ENCODE data around the gene ECM1. TPM values are rescaled to one million over a fixed set of nuclear protein-coding genes. Genes with fewer than 3 reads are reported as not detected.

ECM1 gene
- not detected for polyA plus RNA-seq (ENCODE audit: low read depth in 6 of 6)

- ATAC-seq (ENCODE audit: low read depth in 2 of 2), result no peak
- no peak for DNase-seq
- Mint-ChIP-seq H3K9me3 (no peaks in the 10 kb centered on the region), H3K4me1 (peaks cover 0 to 13% (median 11%) of the 10 kb centered on the region in 3 donors), H3K27ac (peak within 1 kb of the TSS in 4 of 6 donors; percentile 46 to 80 (median 58)), H3K27me3 (no peaks in the 10 kb centered on the region), H3K4me3 (no peak within 1 kb of the TSS), H3K36me3 (peaks cover 8 to 27% of the 10 kb centered on the region in 2 donors)
Measured at GRCh38 chr1:150507912-150508864, at the start of gene ECM1. Gene ECM1, plus strand, starts transcription at chr1:150508109. Its CDS starts 101 bp downstream, at chr1:150508210.

- Mint-ChIP-seq H3K27me3 (no peaks in the 10 kb centered on the region), H3K4me1 (peaks cover 4 to 6% (median 4%) of the 10 kb centered on the region in 3 donors), H3K36me3 (peaks cover 0 to 6% of the 10 kb centered on the region in 2 donors), H3K4me3 (no peak overlapping the region), H3K27ac (peak overlapping the region in 3 of 6 donors; percentile 35 to 83 (median 42)), H3K9me3 (no peaks in the 10 kb centered on the region)
- peak; percentile 73 to 84 for ATAC-seq (ENCODE audit: low read depth in 2 of 2)
- peak; percentile 63 for DNase-seq
Measured at GRCh38 chr1:150464422-150464826, 43.5 kb upstream of the ECM1 start.

DNA sequence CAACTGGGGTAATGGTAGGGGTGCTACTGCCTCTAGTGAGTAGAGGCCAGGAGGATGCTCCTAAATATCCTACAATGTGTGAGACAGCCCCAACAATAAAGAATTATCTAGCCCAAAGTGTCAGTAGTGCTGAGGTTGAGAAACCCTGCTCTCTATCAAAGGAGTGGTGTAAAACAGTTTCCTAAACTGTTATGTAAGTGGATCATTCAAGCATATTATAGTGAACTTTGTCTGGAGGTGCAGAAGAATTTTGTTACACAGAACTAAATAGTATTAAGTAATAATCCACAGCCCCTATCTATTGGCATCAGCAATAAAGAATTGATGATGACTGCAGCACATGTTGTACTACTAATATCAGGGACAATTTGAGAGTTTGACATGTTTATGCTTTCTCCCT is 40.9 kb upstream of the ECM1 start:
- peaks cover 13 to 19% of the 10 kb centered on the region in 2 donors for H3K36me3 Mint-ChIP-seq
- DNase-seq (no peak), ATAC-seq (ENCODE audit: low read depth in 2 of 2) (no peak)
- H3K27ac Mint-ChIP-seq, result peak overlapping the region in 1 of 6 donors; percentile 6
- no peaks in the 10 kb centered on the region for H3K9me3 Mint-ChIP-seq
- H3K4me3 Mint-ChIP-seq, result no peak overlapping the region
- H3K4me1 Mint-ChIP-seq, result peaks cover 4 to 8% (median 6%) of the 10 kb centered on the region in 3 donors
- no peaks in the 10 kb centered on the region for H3K27me3 Mint-ChIP-seq

DNA sequence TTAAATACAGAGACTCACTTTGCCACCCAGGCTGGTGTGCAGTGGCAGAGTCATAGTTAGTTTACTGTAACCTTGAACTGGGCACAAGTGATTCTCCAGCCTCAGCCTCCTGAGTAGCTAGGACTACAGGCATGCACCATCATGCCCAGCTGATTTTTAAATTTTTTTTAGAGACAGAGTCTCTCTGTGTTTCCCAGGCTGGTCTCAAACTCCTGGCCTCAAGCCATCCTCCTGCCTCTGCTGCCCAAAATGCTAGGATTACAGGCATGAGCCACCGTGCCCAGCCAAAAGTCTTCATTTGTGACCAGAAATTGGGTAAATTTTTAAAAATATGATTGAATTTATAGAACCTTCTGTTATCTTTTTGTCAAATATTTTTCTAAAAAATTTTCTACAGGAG is 38.6 kb upstream of the ECM1 start:
- H3K36me3 Mint-ChIP-seq, result peaks cover 13 to 24% of the 10 kb centered on the region in 2 donors
- no peaks in the 10 kb centered on the region for H3K27me3 Mint-ChIP-seq

DNA sequence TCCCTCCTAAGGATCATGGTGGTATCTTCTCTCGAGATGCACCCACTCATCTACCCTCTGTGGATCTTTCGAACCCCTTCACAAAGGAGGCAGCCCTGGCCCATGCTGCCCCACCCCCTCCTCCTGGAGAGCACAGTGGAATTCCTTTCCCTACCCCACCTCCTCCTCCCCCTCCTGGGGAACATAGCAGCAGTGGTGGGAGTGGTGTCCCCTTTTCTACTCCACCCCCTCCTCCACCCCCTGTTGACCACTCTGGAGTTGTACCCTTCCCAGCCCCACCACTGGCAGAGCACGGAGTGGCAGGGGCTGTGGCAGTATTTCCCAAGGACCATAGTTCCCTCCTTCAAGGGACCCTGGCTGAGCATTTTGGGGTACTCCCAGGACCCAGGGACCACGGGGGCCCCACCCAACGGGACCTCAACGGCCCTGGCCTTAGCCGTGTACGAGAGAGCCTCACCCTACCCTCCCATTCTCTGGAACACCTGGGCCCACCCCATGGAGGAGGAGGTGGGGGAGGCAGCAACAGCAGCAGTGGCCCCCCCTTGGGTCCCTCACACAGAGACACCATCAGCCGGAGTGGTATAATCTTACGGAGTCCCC is 35.2 kb upstream of the ECM1 start:
- DNase-seq (no peak), ATAC-seq (ENCODE audit: low read depth in 2 of 2) (no peak)
- H3K27ac Mint-ChIP-seq, result no peak overlapping the region
- H3K9me3 Mint-ChIP-seq, result no peaks in the 10 kb centered on the region
- no peaks in the 10 kb centered on the region for H3K27me3 Mint-ChIP-seq
- H3K36me3 Mint-ChIP-seq, result peaks cover 13 to 24% of the 10 kb centered on the region in 2 donors
- H3K4me1 Mint-ChIP-seq, result peaks cover 0 to 4% (median 0%) of the 10 kb centered on the region in 3 donors
- H3K4me3 Mint-ChIP-seq, result no peak overlapping the region

More for the DNA sequence above, 38.6 kb upstream of the ECM1 start:
- ATAC-seq (ENCODE audit: low read depth in 2 of 2) (no peak), DNase-seq (no peak)
- H3K27ac Mint-ChIP-seq, result no peak overlapping the region
- H3K9me3 Mint-ChIP-seq, result no peaks in the 10 kb centered on the region
- peaks cover 3 to 6% (median 4%) of the 10 kb centered on the region in 3 donors for H3K4me1 Mint-ChIP-seq
- no peak overlapping the region for H3K4me3 Mint-ChIP-seq

DNA sequence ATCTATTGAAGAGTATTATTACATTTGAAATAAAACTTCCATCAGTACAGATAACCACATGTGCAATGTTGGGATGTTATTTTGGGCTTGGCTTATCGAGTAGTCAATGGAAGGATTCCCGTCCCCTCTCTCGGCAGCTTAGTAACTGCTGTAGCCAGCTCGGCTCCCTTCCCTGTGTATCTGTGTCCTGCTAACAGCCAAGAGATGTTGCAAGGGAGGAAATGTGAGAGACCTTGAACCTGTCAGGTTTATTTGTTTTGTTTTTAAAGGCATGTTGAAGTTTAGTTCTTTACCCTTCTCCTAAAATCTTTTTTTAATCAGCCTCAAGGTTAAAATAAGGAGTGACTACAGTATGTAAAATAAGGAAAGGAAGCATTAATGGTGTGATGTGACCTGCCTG is 34.2 kb upstream of the ECM1 start:
- ATAC-seq (ENCODE audit: low read depth in 2 of 2), result no peak
- Mint-ChIP-seq H3K9me3 (no peaks in the 10 kb centered on the region), H3K4me1 (peaks cover 0 to 8% (median 0%) of the 10 kb centered on the region in 3 donors), H3K36me3 (peaks cover 13 to 24% of the 10 kb centered on the region in 2 donors), H3K4me3 (peak overlapping the region in 1 of 8 donors; percentile 12), H3K27ac (peak overlapping the region in 2 of 6 donors; percentile 44 to 65), H3K27me3 (no peaks in the 10 kb centered on the region)
- no peak for DNase-seq

DNA sequence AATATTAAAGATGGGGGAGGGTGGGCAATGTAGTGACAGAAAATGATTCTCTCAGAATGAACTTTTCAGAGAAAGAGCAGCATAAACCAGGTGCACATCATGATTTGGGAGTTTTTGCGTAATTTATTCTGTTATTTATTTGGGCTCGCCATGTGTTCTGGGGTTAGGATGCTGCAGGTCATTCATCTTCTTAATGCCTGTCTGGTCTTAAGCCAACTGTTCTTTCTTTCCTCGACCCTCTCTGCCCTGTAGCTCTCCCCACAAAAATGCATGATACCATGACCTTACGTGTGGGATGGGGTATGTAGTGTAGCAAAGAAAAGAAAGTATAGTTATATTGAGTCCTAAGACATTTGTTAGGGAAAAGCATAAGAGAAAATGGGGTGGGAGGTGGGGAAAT is 33.0 kb upstream of the ECM1 start:
- Mint-ChIP-seq H3K4me1 (peaks cover 0 to 8% (median 0%) of the 10 kb centered on the region in 3 donors), H3K4me3 (no peak overlapping the region), H3K27ac (peak overlapping the region in 1 of 6 donors; percentile 7), H3K36me3 (peaks cover 13 to 24% of the 10 kb centered on the region in 2 donors), H3K9me3 (no peaks in the 10 kb centered on the region), H3K27me3 (no peaks in the 10 kb centered on the region)
- DNase-seq, result no peak
- no peak for ATAC-seq (ENCODE audit: low read depth in 2 of 2)

DNA sequence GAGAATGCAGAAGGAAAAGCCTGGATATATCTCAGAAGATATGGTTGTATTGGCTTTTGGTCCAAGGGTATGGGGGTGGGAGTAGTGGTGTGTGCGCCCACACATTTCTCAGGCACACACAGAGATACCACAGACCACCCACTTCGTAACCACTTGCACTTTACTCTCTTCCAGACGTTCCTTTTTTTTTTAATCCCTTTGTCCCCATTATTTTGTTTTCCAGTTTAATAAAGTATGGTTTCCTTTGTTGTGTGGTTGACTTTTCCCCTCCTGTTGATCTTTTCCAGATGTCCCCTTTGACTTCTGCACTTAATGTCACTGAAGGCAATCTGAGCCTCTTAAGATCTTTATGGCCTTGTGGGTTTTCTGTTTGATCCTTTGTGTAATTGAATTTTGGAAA is 31.2 kb upstream of the ECM1 start:
- Mint-ChIP-seq H3K4me3 (no peak overlapping the region), H3K36me3 (peaks cover 2 to 8% of the 10 kb centered on the region in 2 donors), H3K9me3 (no peaks in the 10 kb centered on the region), H3K27ac (peak overlapping the region in 3 of 6 donors; percentile 0 to 42 (median 34)), H3K4me1 (peaks cover 0 to 4% (median 0%) of the 10 kb centered on the region in 3 donors), H3K27me3 (no peaks in the 10 kb centered on the region)
- DNase-seq (no peak), ATAC-seq (ENCODE audit: low read depth in 2 of 2) (no peak)

- no peak for DNase-seq
- no peaks in the 10 kb centered on the region for H3K27me3 Mint-ChIP-seq
- ATAC-seq (ENCODE audit: low read depth in 2 of 2), result no peak
- H3K4me1 Mint-ChIP-seq, result peaks cover 0 to 4% (median 0%) of the 10 kb centered on the region in 3 donors
- peak overlapping the region in 3 of 6 donors; percentile 0 to 58 (median 0) for H3K27ac Mint-ChIP-seq
- H3K4me3 Mint-ChIP-seq, result no peak overlapping the region
- no peaks in the 10 kb centered on the region for H3K9me3 Mint-ChIP-seq
- H3K36me3 Mint-ChIP-seq, result peaks cover 0 to 2% of the 10 kb centered on the region in 2 donors
Measured at GRCh38 chr1:150477320-150477719, 30.6 kb upstream of the ECM1 start.

- H3K4me1 Mint-ChIP-seq, result peaks cover 0 to 4% (median 0%) of the 10 kb centered on the region in 3 donors
- DNase-seq, result no peak
- H3K27me3 Mint-ChIP-seq, result no peaks in the 10 kb centered on the region
- H3K4me3 Mint-ChIP-seq, result no peak overlapping the region
- peak overlapping the region in 3 of 6 donors; percentile 0 to 91 (median 58) for H3K27ac Mint-ChIP-seq
- no peaks in the 10 kb centered on the region for H3K36me3 Mint-ChIP-seq
- no peaks in the 10 kb centered on the region for H3K9me3 Mint-ChIP-seq
- no peak for ATAC-seq (ENCODE audit: low read depth in 2 of 2)
Measured at GRCh38 chr1:150477733-150478132, 30.2 kb upstream of the ECM1 start.

DNA sequence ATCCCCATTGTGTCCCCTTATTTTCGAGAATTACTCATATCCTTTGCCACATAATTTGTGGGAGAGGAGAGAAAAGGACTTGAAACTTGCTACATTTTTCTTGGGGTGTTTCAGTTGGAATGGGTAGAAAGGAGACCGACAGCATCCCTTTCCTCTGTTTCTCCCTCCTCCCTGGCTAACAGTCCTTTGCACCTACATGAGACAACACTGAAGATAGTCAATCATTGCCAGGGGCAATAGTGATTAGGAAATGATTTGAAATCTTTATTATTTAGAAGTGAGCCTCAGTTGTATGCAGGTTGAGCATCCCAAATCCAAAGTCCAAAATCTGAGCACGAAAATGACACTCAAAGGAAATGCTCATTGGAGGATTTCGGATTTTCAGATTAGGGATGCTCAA is 28.5 kb upstream of the ECM1 start:
- Mint-ChIP-seq H3K27ac (no peak overlapping the region), H3K4me3 (no peak overlapping the region), H3K4me1 (peaks cover 0 to 4% (median 0%) of the 10 kb centered on the region in 3 donors), H3K27me3 (no peaks in the 10 kb centered on the region), H3K9me3 (no peaks in the 10 kb centered on the region), H3K36me3 (no peaks in the 10 kb centered on the region)
- no peak for ATAC-seq (ENCODE audit: low read depth in 2 of 2)
- DNase-seq, result no peak

DNA sequence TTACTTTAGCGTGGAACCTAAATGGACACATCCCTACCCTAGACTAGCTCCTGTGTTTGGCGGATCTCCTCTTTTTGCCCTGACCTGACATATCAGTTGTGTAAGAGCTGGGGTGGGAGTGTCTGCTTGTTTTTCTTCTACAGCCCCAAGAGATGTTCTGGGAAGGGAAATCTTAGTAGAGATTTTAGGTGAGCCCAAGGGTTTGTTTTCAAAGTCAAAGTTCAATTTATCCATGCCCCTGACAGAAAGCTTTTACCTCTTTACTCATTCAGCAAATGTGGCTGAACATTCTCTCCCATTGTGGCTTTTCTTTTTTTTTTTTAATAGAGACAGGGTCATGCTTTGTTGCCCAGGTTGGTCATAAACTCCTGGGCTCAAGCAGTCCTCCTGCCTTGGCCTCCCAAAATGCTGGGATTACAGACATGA is 28.0 kb upstream of the ECM1 start:
- H3K27ac Mint-ChIP-seq, result peak overlapping the region in 1 of 6 donors; percentile 60
- no peaks in the 10 kb centered on the region for H3K9me3 Mint-ChIP-seq
- H3K4me1 Mint-ChIP-seq, result peaks cover 0 to 4% (median 0%) of the 10 kb centered on the region in 3 donors
- DNase-seq, result no peak
- no peaks in the 10 kb centered on the region for H3K27me3 Mint-ChIP-seq
- no peaks in the 10 kb centered on the region for H3K36me3 Mint-ChIP-seq
- ATAC-seq (ENCODE audit: low read depth in 2 of 2), result no peak
- peak overlapping the region in 1 of 8 donors; percentile 12 for H3K4me3 Mint-ChIP-seq

- Mint-ChIP-seq H3K27me3 (no peaks in the 10 kb centered on the region), H3K9me3 (no peaks in the 10 kb centered on the region), H3K4me1 (peaks cover 12 to 25% (median 22%) of the 10 kb centered on the region in 3 donors), H3K36me3 (peaks cover 4 to 13% of the 10 kb centered on the region in 2 donors), H3K4me3 (peak overlapping the region in 1 of 8 donors; percentile 59), H3K27ac (no peak overlapping the region)
- no peak for ATAC-seq (ENCODE audit: low read depth in 2 of 2)
- no peak for DNase-seq
Measured at GRCh38 chr1:150484431-150484830, 23.5 kb upstream of the ECM1 start.

Data from naive B cell (primary cell).